Daoy (cell line): Measurements from ENCODE around the gene GMEB2. TPM values are rescaled to one million over a fixed set of nuclear protein-coding genes. Genes with fewer than 3 reads are reported as not detected.
"Not testable (repeated sequence)": the region's sequence is repeated elsewhere in the genome, so short reads cannot be mapped to it uniquely, and the experiment has no call there.

ENCODE experiments used
- DNase-seq: peaks from one replicate; pipeline ENCODE4 v3.0.0-alpha.2; 2015; ENCODE audit warnings: low read depth
- total RNA-seq: library from RNA; depleted of rRNA; stranded (reverse); fragments of >200 nt; shearing (Covaris generic); gene quantifications from 2 replicates; pipeline ENCODE4 v1.2.3, GENCODE V29; 2014

Gene GMEB2
- total RNA-seq, 1 experiment from 2014 or later, result 7.6 TPM

GRCh38 chr20:63573647-63574131 is 53.2 kb downstream of the GMEB2 start:
- DNase-seq, result no peak

GRCh38 chr20:63572788-63573646 is 53.9 kb downstream of the GMEB2 start:
- no peak for DNase-seq

GRCh38 chr20:63572071-63572787 is 54.7 kb downstream of the GMEB2 start:
- no peak for DNase-seq

- not testable (repeated sequence) for DNase-seq
These were observed 55.8 kb downstream of the GMEB2 start for GRCh38 chr20:63571087-63571478.

GRCh38 chr20:63570281-63571086 is 56.4 kb downstream of the GMEB2 start:
- DNase-seq, result no peak

GRCh38 chr20:63568986-63569949 is 57.6 kb downstream of the GMEB2 start:
- DNase-seq, result no peak

- DNase-seq, result no peak
These were observed 58.5 kb downstream of the GMEB2 start for GRCh38 chr20:63568170-63568981.

GRCh38 chr20:63567386-63568169 is 59.3 kb downstream of the GMEB2 start:
- no peak for DNase-seq

- no peak for DNase-seq
These were observed 59.8 kb downstream of the GMEB2 start for GRCh38 chr20:63567136-63567385.

- no peak for DNase-seq
These were observed 60.3 kb downstream of the GMEB2 start for GRCh38 chr20:63566395-63567135.

GRCh38 chr20:63565699-63566335 is 61.1 kb downstream of the GMEB2 start:
- DNase-seq, result no peak

GRCh38 chr20:63565021-63565698 is 61.7 kb downstream of the GMEB2 start:
- DNase-seq, result no peak

- no peak for DNase-seq
These were observed 62.7 kb downstream of the GMEB2 start for GRCh38 chr20:63564036-63564810.

GRCh38 chr20:63563225-63563935 is 63.5 kb downstream of the GMEB2 start:
- no peak for DNase-seq

- DNase-seq, result no peak
These were observed 64.3 kb downstream of the GMEB2 start for GRCh38 chr20:63562461-63563224.
